NCI-H510A (cell line): ENCODE results near the gene RASD2.
"Not testable (repeated sequence)": the region's sequence is repeated elsewhere in the genome, so short reads cannot be mapped to it uniquely, and the experiment has no call there.

ENCODE experiments used
- DNase-seq: peaks from one replicate; lab custom pipeline; 2025; lab: John Stamatoyannopoulos, UW

The RASD2 gene, protein sequence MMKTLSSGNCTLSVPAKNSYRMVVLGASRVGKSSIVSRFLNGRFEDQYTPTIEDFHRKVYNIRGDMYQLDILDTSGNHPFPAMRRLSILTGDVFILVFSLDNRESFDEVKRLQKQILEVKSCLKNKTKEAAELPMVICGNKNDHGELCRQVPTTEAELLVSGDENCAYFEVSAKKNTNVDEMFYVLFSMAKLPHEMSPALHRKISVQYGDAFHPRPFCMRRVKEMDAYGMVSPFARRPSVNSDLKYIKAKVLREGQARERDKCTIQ

DNA sequence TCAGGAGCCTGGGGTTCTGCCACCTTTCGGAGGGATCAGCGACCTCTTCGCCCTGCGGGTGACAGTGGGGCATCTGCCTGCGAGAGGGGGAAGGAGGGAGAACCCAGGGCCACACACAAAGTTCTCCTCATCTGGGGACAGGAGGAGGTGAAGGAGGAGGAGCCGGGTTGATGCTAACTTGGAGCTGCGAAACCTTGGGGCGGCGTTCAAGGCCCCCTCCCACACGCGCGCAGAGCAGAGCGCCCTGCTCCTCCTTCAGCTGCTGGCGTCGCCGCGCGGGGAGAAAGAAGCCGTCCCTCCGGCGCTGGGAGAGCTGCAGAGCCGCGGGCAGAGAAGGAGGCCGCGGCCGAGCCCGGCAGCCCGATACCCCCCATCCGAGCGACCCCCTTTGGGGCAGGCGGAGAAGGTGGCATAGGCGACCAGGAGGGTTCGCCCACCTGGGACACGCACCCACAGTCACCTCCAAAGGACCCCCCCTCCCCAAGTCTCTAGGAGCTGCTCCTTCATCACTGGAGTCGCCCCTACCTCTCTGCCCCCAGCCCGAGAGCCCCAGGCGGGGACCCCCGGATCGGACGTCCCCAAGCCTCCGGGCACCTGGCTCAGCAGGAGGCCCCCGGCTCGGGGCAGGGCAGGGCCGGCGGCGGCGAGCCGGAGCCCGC is at the start of gene RASD2:
Gene RASD2, plus strand, starts transcription at position 237 of the 659 bp plus-strand sequence. CDS start 5,979 bp downstream, outside the sequence.
- DNase-seq = no peak

DNA sequence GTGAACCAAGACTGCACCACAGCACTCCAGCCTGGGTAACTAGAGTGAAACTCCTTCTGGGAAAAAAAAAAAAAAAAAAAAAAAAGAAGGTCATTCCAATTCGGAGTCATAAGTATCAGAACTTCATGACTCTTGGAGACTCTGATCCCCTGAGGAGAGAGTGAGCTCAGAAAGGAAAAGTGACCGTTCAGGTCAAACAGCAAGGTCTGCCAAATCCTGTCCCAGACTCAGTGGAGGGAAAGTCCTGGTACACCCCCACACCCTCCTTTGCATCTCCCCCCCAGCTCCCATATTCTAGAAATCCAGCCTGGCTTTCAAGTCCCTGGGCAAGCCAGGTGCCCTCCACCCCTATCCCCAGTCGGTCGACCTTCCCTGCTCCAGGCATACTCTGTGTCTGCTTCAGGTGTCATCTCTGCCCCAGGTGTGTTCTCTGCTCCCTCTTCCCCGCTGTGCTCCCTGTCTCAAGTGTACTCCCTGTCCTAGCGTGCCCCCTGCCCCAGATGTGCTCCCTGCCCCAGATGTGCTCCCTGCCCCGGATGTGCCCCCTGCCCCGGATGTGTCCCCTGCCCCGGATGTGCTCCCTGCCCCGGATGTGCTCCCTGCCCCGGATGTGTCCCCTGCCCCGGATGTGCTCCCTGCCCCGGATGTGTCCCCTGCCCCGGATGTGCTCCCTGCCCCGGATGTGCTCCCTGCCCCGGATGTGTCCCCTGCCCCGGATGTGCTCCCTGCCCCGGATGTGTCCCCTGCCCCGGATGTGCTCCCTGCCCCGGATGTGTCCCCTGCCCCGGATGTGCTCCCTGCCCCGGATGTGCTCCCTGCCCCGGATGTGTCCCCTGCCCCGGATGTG is 49.3 kb upstream of the RASD2 start:
- DNase-seq = not testable (repeated sequence)

DNA sequence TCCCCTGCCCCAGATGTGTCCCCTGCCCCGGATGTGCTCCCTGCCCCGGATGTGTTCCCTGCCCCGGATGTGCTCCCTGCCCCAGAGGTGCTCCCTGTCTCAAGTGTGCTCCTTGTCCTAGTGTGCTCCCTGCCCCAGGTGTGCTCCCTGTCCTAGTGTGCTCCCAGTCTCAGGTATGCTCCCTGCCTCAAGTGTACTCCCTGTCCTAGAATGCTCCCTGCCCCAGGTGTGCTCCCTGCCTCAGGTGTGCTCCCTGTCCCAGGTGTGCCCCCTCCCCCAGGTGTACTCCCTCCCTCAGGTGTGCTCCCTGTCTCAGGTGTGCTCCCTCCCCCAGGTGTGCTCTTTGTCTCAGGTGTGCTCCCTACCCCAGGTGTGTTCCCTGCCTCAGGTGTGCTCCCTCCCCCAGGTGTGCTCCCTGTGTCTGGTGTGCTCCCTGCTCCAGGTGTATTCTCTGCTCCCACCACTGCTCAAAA is 48.7 kb upstream of the RASD2 start:
- no peak for DNase-seq

DNA sequence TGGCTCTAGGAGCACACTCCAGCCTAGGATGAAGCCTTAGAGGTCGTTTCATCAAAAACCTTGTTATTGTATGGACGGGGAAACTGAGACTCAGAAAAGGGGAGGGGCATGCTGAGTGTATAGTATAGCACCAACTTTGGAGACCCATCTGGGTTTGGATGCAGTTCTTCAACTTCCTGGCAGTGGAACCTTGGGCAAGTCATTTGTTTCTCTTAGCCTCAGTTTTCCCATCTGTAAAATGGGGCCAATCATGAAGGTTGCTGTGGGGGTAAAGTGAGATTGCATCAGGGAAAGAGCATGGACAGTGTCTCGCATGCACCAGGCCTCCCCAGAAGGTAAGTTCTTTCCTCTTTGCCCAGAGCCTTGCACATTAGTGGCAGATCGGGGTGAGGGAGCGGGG is 47.6 kb upstream of the RASD2 start:
- no peak for DNase-seq

DNA sequence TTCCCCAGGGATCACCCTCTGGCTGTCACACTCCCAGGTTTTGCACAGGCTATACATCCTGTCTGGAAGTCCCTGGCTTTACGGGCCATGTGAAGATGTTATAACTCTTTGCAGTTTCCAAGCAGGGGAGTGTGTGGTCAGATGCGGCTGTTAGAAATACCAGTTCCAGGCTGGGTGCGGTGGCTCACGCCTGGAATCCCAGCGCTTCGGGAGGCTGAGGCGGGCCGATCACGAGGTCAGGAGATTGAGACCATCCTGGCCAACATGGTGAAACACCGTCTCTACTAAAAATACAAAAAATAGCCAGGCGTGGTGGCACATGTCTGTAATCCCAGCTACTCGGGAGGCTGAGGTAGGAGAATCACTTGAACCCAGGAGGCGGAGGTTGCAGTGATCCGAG is 44.9 kb upstream of the RASD2 start:
- not testable (repeated sequence) for DNase-seq

DNA sequence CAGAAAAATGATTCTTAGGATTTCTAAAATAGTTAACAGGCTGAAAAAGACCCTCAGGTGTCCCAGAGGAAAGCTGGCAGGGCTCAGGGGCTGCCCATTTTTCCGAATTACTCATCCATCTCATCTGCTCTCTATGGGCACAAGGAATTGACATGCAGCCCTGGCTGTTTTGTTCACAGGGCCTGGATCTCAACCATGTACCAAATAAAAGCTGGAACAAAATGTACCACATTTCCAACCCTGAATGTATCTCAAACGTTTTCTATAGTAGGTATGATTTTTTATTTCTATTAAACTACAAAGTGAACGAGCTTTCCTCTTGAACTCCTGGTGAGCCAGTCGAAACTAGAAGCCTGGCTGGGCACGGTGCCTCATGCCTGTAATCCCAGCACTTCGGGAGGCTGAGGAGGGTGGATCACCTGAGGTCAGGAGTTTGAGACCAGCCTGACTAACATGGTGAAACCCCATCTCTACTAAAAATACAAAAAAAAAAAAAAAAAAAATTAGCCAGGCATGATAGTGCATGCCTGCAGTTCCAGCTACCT is 43.8 kb upstream of the RASD2 start:
- DNase-seq = no peak

DNA sequence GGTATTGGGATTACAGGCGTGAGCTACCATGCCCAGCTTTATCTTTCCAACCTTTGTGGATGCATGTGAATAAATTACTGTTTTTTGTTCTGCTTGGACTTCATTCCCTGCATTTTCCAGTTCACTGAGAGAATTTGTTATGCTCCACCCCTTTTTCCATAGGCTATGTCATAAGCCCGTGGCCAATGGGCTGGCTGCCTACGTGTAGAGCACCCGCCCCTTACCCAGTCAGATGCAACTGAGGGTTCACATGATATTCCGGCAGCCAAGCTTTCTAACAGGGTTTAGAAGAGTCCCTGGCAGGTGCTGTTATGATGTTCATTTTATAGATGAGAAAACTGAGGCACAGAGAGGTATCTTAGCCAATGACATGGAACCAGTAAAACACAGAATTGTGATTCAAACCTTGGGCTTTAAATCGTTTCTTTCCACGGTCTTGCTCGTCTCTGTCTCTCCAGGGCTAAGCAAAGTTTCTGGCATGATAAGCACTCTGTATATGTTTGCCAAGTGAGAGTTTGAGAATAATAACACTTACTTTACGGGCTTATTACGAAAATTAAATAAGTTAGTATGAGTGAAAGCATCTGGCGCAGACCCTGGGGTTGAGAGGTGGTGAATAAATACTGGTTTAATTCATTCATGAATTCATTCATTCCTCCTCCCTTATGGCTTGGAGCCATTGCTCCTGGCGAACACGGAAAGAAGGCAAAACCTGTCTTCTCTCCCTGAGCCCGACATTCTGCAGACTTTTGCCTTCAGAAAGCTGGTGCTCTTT is 42.4 kb upstream of the RASD2 start:
- no peak for DNase-seq

DNA sequence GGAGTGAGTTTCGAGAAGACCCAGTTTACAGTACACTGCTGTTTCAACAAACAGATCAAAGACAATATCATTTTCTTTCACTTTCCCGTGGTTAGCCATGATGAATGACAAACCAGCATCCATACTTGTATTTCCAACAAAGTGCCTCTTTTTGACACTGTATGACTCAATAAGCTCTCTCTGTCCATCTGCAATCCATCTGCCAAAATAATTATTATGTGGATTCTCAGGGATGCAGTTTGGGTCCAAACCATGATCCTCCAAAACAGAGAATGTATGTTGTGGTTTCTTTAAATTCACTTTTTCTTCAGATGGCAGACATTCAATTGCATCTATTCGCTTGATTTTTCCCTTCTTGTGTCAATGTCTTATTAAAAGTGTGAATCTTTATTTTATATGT is 37.8 kb upstream of the RASD2 start:
- no peak for DNase-seq

DNA sequence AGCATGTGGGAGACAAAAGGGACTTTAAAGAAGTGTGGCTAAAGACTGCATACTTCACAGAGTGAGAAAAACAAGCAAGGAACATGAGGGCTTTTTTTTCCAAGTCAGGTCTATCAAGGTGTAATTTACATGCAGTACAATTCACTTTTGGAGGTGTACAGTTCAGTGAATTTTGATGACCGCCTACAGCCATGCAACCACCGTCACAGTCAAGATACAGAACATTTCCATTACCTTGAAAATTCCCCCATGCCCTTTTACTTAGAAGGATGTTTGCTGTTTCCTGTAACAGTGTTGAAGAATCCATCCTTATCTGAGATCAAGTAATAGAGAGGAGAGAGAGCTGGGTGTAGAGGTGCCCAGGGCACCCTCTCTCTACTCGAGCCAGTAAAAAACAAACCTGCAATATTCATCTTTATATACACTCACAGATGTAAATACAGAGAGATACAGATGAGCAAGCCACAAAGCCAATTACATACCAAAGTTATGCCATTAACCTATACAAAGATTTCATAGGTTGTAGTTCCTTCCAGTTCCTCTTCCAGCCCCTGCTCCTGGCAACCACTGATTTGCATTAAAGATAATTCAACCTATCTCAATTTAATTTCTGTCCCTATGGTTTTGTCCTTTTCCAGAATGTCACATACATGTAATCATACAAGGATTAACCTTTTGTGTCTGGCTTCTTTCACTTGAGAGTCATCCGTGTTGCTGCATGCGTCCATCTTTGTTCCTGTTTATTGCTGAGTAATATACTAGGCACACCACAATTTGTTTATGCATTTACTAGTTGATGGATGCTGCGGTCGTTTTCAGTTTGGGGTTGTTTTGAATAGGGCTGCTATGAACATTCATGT is 35.0 kb upstream of the RASD2 start:
- DNase-seq = no peak

DNA sequence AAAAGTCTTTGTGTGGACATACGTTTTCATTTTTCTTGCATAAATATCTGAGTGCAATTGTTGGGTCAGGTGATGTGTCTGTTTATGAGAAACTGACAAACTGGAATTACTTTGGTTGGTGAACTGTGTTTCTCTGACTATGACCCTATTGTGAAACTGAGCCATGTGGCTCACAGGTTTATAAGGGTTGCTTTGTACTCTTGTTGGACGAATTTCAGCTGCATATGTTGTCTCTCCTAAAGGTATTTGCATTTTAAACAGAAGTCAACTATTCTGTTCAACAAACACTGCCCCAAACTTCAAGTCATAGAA is 34.4 kb upstream of the RASD2 start:
- no peak for DNase-seq

DNA sequence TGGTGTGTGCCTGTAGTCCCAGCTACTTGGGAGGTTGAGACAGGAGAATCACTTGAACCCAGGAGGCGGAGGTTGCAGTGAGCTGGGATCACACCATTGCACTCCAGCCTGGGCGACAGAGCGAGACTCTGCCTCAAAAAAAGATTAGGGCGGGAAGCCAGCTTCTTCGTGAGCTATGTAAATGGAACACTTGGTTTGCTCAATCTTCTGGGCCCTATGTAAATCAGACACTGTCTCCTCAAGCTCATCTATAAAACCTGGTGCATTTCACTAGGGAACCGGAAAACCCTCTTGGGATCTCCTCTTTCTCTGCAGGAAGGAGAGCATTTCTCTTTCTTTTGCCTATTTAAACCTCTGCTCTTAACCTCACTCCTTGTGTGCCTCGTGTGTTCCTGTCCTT is 32.8 kb upstream of the RASD2 start:
- not testable (repeated sequence) for DNase-seq

DNA sequence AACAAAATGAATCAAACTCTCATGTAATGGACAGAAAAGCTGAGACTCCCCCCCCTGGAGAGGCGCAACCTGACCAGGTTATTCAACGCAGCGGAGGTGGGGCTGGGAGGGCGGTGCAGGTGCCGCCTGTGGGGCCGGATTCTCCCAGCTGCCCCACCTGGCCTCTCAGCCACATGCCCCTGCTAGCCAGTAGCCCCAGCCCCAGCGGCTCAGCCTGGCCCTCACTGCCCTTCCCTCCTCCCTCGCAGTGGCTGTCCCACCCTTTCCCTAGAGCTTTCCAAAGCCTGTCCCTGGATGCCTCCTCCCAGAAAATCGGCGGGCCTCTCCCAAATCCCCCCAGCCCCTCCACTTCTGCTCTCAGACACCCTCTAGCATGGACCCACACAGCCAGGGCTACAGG is 31.2 kb upstream of the RASD2 start:
- no peak for DNase-seq

DNA sequence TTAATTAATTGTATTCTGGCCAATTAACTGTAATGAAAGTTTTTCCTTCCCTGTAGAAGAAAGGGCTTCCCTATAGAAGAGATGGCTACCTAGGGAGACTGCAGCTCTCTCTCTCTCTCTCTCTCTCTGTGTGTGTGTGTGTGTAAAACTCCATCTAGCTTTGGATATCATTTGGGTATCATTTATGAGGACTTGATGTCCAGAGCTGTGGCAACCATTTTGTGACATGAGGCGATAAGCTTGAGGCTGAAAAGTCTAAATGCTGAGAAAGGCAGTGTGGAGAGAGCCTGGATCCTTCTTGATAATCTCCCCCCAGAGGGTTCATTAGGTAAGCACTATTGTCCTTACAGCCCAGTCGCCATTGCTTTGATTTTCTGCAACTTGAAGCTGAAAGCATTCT is 30.7 kb upstream of the RASD2 start:
- DNase-seq = no peak

DNA sequence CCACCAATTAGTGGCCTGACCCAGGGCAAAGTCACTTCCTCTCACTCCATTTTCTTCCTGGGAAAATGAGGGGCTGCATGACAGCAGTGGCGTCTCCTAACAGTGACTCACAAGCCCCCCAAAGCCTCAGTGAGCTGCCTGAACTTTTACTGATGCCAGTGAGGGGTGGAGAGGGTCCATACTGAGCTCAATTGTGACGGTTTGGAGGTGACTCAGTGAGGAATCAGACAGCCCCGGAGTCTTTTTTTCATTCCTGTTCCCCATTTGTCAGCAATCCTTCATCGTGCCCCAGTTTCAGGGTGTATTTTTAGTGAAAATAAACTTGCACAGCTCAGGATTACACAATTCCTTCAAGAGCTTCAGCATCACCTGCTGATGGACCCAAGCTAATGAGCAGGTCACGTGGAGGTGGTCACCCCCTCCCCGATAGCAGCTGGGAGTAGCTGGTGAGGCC is 30.1 kb upstream of the RASD2 start:
- no peak for DNase-seq

DNA sequence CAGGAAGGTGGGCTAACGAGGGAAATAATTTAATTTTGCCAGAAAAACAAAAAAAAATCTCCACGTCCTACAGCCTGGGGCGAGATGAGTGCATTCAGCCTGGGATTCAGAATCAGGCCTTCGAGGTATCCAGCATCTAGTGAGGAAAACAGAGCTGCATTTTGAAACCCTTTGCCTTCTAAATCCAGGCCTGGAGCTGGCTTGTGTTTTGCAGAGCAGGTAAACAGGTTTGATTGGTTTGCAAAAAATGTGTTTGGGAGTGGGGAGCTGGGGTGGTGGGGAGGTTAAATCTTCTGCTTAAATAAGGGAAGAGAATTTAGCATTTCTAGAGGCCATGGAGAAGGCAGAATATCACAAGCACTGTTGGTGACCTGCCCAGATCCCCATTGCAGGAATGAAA is 29.7 kb upstream of the RASD2 start:
- DNase-seq = no peak

DNA sequence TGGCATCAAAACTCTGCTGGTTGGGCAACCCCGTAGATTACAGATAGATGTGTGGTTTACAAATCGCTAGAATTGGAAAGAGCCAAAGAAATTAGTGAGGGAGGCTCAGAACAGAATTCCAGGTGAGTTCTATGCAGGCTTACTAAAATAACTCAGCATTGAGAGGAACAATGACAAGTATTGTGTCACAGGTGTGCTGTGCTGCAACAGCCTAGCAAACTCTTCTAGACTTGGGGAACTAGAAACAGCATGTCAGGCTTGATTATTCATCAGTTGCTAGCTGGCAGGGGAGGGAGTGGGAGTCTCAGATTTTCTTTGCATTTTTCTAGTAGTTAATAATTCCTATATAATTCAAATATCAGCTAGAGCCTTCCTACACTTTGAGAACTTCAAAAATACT is 26.3 kb upstream of the RASD2 start:
- no peak for DNase-seq

DNA sequence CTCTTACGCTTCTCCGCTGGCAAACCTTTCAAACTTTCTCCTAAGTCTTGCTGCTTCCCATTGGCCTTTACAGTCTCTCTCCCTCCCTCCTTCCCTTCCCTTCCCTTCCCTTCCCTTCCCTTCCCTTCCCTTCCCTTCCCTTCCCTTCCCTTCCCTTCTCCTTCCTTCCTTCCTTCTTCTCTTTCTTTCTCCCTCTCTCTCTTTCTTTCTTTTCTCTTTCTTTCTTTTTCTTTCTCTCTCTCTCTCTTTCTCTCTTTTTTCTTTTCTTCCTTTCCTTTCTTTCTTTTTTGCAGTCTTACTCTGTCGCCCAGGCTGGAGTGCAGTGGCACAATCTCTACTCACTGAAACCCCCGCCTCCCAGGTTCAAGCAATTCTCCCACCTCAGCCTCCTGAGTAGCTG is 24.7 kb upstream of the RASD2 start:
- DNase-seq = not testable (repeated sequence)

DNA sequence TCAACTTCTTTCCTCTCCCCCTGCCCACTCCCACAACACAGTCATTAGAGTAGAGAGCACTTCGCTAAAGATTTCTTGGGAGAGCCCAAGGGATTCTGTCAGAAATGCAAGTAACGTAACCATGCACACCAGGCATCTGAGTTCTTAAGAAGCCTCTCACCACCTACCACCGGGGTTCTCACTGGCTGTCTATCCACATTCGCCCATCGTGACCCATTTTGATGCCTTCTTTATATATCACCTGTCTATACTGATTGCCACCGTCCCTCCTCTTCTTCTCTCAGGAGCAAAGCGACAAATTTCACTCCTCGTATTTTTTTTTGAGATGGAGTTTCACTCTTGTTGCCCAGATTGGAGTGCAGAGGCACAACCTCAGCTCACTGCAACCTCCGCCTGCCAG is 23.9 kb upstream of the RASD2 start:
- no peak for DNase-seq

DNA sequence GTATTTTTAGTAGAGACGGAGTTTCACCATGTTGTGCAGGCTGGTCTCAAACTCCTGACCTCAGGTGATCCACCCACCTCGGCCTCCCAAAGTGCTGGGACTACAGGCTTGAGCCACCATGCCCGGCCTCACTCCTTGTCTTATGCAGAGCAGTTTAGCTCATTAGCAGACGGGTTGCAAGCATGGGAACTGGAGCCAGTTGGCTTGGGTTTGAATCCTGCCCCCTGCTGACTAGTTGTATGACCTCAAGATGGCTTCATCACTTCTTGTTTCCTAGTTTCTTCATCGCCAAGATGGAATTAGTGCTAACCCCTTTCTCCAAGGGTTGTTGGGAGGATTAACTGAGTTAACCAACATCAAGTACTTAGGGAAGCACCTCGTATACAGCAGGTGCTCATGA is 23.4 kb upstream of the RASD2 start:
- no peak for DNase-seq

DNA sequence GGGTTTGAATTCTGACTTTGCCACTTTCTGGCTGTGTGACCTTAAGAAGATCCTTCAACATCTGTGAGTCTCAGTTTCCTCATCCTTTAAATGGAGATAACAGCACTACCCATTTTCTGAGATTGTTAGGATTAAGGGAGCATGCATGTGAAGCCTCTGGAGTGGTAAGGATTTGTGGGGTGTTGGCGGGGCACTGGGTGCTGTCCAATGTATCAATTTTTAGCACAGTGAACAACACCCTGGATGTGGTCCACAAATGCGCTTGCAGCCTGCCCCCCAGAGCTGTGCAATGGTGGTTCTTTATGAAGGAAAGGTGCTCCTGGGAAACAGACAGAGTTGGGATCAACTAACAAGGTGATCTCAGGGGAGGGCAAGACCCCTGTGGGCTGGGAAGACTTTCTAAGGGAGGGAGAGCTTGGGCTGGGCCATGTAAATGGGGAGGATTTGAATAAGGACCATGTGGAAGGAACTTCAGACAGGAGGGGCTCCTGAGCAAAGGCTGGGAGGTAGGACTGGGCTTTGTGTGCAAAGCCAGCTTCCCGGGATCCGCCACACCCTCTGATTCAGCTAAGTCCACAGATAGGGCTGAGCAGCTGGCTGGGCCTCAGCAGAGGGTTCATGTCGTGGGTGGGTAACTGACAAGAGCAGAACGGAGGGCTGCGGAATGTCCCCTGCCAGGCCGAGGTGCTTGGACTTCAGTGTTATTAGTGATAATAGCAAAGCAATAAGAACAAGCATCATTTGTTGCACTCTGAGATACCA is 22.7 kb upstream of the RASD2 start:
- DNase-seq = no peak
